ENCODE data around the gene C20orf173.
A peak's percentile ranks its signal among the peaks of the same experiment; 100 is the strongest.

The C20orf173 gene

DNA sequence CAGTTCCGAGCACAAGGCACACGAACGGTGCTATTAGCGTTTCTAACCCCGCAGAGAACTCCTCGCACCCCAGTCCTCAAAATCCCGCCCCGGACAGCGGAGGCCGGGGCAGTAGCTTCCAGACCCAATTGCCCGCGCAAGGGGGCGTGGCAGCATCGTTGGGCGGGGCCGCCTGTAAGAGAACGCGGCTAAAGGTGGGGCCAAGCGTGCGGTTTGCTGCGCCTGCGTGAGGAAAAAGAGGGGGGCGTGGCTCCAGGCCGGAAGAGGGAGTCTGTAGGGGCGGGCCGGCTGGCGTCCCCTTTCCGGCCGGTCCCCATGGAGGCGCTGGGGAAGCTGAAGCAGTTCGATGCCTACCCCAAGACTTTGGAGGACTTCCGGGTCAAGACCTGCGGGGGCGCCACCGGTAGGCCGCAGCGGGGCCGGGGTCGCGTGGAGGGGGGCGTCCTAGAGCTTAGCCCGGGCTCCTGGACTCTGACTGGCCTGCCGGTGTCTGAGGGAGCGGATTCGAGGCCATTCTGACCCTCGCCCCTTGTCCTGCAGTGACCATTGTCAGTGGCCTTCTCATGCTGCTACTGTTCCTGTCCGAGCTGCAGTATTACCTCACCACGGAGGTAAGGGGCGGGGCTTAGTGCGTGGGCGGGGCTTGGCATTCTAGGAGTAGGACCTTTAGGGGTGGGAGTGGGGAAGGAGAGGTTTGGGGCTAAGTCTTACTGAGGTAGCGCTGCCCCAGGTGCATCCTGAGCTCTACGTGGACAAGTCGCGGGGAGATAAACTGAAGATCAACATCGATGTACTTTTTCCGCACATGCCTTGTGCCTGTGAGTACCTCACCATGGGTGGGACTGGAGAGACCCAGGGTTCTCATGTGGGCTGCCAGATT, 12.6 kb upstream of the C20orf173 start, which contains the start of gene ERGIC3:
Gene ERGIC3, plus strand, starts transcription at position 296 of the 880 bp plus-strand sequence. Its CDS starts 20 bp downstream, at position 316.
- peak within 1 kb of the TSS; percentile 76 for H3K4me3 ChIP-seq (ENCODE audit: low read depth, low read length)
- TF ChIP-seq, protein P1, sequence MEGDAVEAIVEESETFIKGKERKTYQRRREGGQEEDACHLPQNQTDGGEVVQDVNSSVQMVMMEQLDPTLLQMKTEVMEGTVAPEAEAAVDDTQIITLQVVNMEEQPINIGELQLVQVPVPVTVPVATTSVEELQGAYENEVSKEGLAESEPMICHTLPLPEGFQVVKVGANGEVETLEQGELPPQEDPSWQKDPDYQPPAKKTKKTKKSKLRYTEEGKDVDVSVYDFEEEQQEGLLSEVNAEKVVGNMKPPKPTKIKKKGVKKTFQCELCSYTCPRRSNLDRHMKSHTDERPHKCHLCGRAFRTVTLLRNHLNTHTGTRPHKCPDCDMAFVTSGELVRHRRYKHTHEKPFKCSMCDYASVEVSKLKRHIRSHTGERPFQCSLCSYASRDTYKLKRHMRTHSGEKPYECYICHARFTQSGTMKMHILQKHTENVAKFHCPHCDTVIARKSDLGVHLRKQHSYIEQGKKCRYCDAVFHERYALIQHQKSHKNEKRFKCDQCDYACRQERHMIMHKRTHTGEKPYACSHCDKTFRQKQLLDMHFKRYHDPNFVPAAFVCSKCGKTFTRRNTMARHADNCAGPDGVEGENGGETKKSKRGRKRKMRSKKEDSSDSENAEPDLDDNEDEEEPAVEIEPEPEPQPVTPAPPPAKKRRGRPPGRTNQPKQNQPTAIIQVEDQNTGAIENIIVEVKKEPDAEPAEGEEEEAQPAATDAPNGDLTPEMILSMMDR (IDR thresholded peaks at IDR 0.05; ENCODE audit: low read depth, low read length) = no peak
- peak; percentile 96 for DNase-seq (ENCODE audit: low read depth, low spot score)
- in situ Hi-C loops (cut with HindIII; ENCODE audit: low sequenced_read_pairs) = no loop called here

DNA sequence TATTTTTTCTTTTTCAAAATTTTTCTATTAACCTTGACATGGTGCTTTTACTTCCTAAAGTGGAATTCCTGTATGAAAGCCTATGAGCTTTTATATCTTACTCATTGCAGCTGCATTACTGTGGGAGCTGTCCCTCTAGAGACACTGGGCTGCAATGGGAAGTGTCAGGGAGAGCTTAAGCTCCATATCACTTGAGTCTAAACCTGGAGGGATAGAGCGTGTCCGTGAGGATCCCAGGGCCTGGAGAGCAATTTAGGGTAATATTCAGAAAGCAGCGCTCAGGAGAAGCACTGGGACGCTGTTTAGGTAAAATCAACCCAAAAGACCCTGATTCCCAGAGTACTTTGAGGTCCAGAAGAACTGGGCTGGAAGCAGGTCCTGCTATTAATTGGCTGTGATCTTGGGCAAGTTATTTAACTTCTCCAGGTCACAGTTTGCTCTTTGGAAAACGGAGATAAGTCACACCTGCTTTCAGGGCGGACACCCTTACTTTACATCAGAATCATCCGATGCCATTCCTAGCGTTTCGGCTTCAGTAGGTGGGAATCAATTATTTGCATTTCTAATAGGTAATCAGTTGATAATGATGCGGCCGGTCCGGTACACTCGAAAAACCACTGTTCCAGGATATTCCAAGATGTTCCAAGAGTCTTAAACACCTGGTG, 11.8 kb upstream of the C20orf173 start:
- no peak for DNase-seq (ENCODE audit: low read depth, low spot score)
- TF ChIP-seq, protein P1 (IDR thresholded peaks at IDR 0.05; ENCODE audit: low read depth, low read length) = no peak
- in situ Hi-C loops (cut with HindIII; ENCODE audit: low sequenced_read_pairs) = no loop called here
- peak overlapping the region; percentile 76 for H3K4me3 ChIP-seq (ENCODE audit: low read depth, low read length)

DNA sequence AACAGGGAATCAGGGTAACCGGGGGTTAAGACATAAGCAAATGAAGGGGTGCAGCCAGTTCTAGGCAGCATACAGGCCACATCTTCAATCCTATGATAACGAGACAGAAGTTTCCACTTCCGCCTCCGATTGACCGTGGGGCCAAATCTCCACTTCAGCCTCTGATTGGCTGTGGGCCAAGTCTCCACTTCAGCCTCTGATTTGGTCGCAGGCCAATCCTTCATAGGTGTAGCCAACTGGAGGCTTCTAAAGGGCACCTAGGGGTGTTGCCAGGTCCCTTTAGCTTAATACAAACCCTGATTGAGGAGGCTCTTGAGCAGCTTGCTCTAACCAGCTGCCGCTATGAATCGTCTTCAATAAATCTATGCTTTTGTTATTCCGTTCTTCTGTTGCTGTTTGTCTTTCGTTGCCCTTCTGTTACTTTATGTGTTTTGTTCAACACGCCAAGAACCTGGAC, 10.3 kb upstream of the C20orf173 start:
- in situ Hi-C loops (cut with HindIII; ENCODE audit: low sequenced_read_pairs) = no loop called here
- TF ChIP-seq, protein P1 (IDR thresholded peaks at IDR 0.05; ENCODE audit: low read depth, low read length) = no peak
- H3K4me3 ChIP-seq (ENCODE audit: low read depth, low read length) = no peak overlapping the region
- DNase-seq (ENCODE audit: low read depth, low spot score) = no peak

- no peak for DNase-seq (ENCODE audit: low read depth, low spot score)
- in situ Hi-C loops (cut with HindIII; ENCODE audit: low sequenced_read_pairs) = no loop called here
- TF ChIP-seq, protein P1 (IDR thresholded peaks at IDR 0.05; ENCODE audit: low read depth, low read length) = no peak
- H3K4me3 ChIP-seq (ENCODE audit: low read depth, low read length) = no peak overlapping the region
Measured at GRCh38 chr20:35527122-35527769, 2.2 kb downstream of the C20orf173 start.

GRCh38 chr20:35525639-35526038, 3.8 kb downstream of the C20orf173 start:
- in situ Hi-C loops (cut with HindIII; ENCODE audit: low sequenced_read_pairs) = no loop called here
- DNase-seq (ENCODE audit: low read depth, low spot score) = no peak
- H3K4me3 ChIP-seq (ENCODE audit: low read depth, low read length) = no peak overlapping the region
- TF ChIP-seq, protein P1 (IDR thresholded peaks at IDR 0.05; ENCODE audit: low read depth, low read length) = no peak

GRCh38 chr20:35523298-35523888, 6.1 kb downstream of the C20orf173 start:
- H3K4me3 ChIP-seq (ENCODE audit: low read depth, low read length) = no peak overlapping the region
- in situ Hi-C loops (cut with HindIII; ENCODE audit: low sequenced_read_pairs) = no loop called here
- no peak for DNase-seq (ENCODE audit: low read depth, low spot score)
- TF ChIP-seq, protein P1 (IDR thresholded peaks at IDR 0.05; ENCODE audit: low read depth, low read length) = peak; percentile 68

Measured in astrocyte of the spinal cord (primary cell).